NCI-H510A treated with DMSO at 0.1 percent for 48 hours (cell line): ENCODE data around the gene RAB27B.

ENCODE experiments used
- DNase-seq: peaks from one replicate; lab custom pipeline; 2025; lab: John Stamatoyannopoulos, UW

The RAB27B gene

DNA sequence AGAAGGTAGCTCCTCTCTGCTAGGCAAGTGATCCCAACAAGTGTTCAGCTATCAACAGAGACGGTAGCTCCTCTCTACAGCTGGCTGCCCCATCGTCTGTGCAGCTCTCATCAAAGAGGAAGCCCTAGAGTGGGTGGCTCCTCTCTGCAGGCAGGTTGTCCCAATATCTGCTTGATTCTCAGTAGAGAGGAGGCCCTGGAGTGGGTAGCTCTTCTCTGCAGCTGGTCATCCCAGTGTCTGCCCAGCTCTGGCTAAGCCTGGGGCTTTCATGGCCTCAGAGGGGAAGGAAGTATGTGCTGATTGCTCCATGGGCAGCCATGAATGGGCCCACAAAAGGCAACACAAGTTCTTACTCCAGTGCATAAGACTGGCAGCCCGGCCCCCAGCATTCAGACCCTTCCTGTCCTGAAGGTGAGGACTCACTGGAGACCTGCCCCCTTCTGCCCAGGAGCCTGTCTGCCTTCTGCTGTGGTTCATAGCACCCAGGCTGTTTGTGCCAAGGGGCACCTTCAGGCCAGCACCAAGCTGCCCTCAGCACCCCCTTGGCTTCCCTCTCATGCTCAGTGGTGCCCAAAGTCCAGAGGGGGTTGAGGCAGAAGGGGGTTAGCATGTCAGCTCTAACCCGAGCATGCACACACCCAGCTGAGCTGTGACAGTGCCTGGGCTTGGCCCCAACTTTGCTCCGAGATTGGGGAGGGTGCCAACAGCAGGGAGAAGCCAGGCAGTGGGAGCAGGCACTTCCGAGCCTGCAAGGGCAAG lies 82.1 kb downstream of the RAB27B start:
- DNase-seq: no peak

DNA sequence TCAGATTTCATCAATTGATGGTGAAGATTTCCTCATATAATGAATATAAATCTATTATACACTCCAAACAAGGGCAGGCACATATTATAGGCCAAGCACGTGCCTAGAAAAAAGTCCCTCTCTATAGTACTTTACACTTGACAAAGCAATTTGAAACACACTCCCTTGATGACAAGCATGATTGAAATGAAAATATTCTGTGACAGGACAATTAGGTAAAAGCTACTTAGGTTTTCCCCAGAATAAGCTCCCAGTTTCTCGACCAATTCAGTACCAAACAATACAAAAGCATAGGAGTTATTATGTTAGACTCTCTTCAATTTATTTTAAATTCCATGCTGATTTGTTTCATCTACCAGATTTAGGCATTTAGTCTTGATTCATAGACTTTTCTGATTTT lies 83.3 kb downstream of the RAB27B start:
- no peak for DNase-seq

DNA sequence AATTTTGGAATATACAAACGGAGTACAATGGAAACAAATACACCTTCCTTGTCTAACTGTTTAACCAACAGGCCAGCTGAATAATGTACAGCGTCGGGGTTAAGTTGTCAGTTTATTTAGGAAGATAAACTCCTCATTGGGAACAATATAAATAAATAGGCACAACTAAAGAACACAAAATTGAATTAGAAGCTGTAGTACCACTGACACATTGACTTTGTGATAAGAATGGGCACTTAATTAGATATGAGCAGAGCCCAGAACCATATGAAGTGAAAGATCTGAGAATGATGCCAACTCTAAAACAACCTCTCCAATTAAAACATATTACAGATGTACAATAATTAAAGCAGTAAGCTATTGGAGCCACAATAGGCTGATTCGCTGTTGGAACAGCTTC lies 86.5 kb downstream of the RAB27B start:
- DNase-seq: no peak

DNA sequence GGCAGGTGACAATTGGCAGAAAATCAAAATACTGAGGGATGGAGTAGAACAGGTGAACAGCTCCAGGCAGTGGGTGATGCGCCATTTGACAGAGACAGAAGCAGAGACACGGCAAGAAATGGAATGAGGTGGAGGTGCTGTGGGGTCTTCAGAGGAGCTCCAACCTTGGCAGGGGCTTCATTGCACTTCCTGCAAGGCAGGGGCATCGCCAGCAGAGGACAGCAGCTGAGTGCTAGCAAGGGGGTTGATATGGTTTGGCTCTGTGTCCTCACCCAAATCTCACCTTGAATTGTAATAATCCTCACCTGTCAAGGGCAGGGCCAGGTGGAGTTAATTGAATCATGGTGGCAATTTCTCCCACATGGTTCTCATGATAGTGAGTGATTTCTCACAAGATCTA lies 88.2 kb downstream of the RAB27B start:
- no peak for DNase-seq

DNA sequence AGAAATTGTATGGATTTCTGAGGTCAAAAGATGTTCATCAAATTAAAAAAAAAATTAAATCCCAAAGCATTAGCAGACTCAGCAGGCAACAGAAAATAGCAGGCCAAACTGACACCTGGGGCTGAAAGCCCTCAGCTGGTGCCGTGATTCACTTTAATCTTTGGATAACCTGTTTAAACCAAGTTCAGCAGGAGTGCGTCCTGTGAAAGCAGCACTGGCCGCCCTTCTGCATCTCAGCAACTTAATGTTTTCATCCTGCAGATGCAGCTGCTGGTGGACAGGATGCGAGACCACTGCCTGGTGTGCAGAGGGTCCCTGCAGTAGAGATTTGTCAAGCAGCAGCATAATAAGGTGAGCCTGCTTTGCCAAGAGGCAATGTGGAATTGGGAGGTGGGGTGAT lies 89.8 kb downstream of the RAB27B start:
- no peak for DNase-seq

DNA sequence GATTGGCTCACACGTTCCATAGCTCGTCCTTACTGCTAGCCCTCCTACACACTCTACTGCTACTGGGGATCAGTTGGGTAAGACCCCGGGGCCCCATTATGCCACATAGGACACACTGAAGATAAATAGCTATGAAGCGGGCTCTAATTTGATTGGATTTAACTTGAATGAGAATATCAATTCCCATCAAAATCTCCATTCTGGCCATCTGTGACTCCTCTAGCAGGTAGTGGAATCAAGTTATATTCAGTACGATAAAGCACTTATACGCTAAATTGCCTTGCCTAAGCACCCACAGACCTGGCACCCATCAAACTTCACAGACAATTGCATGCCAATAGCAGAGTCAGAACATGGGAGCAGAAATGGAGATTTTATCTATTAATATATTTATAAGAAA lies 91.1 kb downstream of the RAB27B start:
- DNase-seq: no peak

DNA sequence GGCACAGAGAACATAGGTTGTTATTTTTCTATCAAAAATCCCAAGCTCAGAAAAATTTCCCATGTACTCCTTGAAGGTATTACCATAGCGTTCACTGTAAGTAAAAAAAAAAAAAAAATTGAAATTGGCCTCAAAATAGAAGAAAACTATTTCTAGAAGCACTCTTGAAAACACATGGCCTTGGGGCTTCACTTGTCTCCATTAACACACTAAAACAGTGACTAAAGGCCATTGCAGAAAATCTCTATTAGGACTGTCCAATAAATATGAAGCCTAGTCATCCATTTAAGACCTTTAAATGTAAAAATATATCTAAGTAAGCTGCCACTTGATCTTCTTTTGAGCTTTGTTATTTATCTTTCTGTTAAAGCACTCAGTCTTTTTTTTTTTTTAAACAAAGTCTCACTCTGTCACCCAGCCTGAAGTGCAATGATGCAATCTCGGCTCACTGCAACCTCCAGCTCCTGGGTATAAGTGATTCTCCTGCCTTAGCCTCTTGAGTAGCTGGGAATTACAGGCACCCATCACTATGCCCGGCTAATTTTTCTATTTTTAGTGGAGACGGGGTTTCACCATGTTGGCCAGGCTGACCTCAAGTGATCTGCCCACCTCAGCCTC lies 95.2 kb downstream of the RAB27B start:
- peak; percentile 2 for DNase-seq

DNA sequence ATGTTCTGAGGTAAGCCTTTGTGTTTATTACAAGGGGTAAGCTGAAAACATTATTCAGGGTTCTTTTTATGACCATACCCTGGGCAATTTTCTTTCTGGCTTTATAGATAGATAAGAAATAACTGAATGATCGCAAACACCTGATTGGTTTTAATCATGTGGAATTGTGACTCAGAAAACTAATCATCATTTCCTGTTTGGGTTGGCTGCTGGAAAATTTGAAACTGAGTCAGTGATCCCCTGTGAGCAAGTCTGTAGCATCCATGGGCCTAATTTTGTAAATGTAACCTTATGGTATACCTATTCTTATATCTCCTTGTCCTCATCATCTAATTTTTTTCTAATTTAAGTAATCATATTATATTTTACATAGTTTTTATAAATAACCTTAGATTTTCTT lies 96.7 kb downstream of the RAB27B start:
- DNase-seq: no peak

DNA sequence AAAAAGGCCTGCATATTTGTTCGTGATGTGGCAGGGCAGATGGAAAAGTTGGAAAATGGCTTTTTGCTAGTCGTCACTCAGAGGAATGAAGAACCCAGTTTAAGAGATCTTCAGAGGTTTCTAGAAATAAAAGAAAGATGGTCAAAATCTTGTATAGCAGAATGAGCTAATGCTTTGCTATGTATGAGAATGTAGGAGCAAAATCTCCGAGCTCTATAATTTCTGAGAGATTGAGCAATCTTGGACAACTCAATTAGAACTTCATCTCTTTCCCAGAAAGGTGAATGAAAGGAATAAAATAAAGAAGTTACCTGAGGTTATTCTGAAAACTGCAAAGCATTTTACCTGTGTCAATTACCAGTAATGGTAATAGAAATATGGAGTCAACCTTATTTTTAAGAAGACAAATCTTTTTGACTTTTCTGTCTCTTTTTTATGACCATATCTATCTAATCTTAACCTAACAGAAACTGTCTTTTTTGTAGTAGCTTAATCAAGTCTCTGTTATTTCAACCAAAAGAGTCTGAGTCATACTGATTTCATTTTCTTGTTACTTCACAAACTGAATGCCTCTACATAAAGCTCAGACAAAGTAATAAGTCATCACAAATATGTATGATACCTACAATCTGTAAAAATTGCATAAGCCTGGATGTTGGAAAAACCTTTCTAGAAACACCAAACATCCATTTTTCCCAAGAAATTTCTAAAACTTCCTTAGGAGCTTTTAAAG lies 98.5 kb downstream of the RAB27B start:
- DNase-seq: no peak

DNA sequence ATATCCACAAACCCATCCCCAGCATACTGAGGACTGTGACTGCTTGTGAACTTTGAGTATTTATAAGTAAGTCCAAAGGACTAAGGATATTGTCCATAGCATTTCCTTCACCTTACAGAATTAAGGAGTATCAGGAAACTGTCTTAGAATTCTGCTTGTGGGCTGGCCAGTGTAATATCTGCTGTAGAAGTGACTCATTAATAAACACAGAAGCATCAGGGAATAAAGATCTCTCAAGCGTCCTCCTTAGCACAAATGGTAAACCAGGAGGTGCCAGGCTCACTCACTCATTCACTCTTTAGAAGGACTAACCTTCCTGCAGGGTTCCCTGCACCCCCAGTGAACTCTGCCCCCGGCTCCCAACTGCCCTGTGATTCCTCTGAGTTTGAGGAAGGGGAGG lies 100.0 kb downstream of the RAB27B start:
- DNase-seq: no peak

DNA sequence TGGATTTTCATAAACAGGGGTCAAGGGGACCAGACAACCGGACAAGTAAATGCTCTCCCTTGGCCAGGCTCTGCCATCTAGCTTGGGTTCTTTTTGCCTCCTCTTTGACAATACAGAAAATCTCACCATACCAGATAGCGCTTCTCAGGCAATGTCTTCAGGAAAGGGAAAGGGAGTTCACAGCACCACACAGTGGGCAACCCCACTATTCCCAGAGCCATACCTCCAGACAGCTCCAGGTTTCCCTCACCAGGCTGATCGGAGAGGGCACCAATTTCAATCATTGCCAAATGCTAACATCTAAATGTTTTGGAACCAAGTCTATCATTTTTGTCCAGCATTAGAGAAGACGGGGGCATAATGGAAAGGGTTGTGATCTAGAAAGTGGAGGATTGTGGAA lies 102.9 kb downstream of the RAB27B start:
- no peak for DNase-seq

DNA sequence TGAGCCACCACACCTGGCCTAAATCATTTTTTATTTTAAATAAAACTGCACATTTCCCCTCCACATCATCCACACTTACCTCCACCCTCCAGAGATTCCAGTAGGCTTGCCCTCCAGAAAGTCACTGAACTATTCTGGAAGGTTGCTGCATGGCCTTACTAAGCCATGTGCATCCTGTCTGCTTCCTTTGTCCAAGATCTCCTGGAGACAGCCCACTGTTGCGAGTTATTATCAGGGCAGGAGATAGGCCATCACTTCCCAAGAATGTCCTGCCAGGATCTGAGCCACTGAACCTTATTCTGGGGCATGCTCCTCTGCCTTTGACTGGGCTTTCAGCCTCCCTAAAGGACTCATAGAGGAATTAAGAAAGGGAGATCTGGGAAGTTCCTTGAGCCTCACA lies 104.2 kb downstream of the RAB27B start:
- DNase-seq: no peak

DNA sequence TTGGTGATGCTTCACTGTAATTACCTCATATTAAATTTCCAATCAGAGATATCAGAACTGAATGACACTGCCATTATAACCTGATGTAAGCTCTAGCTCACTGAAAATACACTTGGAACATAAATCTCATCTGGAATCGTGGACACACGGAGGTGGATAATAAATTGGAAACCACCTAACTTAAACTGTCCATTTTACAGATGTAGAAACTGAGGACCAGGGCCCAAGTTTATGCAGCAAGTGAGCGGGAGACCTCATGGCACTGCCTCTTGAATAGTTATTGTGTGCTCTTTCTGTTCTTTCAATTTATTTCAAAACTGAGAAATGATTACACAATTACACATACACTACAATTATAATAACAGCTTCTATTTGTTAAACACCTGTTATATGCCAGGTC lies 110.2 kb downstream of the RAB27B start:
- DNase-seq: no peak

DNA sequence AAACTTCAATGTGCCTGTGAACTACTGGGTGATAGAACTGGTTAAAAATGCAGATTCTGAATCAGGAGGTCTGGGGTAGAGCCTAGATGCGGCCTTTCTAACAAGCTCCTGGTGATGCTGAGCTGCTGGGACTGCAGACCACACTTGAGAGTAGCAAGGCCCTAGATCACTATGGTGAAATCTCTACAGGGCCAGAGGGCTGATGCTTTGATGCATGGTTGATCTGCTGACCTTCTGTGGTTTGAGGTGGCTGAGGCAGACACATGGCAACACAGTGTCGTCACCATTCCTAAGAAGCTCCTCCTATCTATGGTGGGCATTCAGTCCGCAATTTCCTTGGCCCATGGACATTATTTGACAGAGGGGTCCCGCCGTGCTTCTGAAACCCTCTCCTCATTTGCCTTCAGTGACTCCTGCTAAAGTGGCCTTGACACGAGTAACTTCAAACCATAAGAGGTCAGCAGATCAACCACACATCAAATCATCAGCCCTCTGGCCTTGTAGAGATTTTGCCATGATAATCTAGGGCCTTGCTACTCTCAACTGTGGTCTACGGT lies 111.2 kb downstream of the RAB27B start:
- no peak for DNase-seq

DNA sequence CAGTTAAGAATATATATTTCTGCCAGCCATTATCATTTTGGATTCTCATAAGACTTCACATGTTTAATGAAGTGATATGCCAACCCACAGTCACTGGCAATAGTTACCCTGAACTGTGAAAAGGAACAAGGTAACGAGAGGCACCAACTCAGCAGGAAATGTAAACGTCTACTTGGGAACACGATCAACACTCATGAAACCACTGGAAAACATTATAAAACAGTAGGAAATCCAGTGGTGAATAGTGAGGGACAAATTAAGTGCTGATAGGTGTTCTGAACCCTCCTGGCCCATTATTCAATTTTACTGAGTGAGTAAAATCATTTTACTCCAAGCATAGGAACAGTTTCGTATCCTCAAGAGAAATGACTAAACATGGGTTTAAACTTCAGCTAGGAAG lies 113.9 kb downstream of the RAB27B start:
- no peak for DNase-seq

DNA sequence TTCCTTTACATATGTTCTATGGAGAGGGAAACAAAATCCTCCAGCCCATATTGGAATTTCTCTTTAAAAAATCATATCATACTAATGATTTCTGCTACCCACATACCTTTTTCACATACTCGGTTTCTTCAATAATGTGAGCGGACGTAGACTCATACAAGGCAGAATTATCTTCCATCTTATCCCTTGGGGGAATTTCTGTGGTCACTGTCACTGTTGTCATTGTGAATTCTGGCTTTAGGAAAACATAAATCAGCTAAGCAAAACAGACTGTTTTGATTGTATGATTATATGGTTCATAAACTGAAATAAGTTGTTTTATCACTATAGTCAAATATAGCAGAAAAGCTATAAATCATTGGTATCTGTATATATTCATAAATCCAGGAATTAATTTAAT lies 114.3 kb downstream of the RAB27B start:
- no peak for DNase-seq
